ENCODE data around the gene ASB4.
"Not testable (repeated sequence)": the region's sequence is repeated elsewhere in the genome, so short reads cannot be mapped to it uniquely, and the experiment has no call there.

Gene ASB4

DNA sequence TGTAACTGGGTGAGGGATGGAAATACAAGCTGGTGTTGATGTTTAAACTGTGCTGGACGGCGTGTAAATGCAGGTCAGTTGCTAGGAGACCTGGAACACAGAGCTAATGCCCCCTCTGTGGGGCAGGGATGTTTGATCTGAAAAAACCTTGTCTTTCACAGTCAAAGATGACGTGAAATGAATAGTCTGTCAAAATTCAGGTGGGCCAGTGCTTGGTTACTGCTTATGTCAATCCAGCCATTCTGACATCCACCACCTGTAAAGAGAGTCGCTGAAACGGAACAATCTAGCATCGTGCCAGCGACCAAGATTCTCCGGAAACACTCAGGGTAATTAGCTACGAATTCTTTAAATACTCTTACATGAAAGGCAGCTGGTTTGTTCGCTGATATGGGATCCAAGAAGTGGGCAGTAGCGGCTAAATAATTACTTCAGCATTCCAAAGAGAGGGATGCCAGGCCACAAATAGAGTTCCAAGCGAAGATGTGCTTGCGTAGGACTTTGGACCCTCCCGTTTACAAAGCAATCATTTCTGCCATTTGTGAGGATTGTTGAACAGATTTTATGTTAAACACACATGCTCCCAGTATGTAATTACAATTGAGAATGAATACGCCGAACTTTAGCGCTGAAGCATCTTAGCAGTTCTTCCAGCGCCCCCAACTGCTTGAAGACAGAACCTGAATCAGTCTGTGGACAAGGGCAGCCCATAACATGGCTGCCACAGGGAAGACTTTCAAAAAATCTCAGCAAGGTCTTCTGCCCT lies 7.3 kb upstream of the ASB4 start:
- DNase-seq (ENCODE audit: low spot score), result no peak

DNA sequence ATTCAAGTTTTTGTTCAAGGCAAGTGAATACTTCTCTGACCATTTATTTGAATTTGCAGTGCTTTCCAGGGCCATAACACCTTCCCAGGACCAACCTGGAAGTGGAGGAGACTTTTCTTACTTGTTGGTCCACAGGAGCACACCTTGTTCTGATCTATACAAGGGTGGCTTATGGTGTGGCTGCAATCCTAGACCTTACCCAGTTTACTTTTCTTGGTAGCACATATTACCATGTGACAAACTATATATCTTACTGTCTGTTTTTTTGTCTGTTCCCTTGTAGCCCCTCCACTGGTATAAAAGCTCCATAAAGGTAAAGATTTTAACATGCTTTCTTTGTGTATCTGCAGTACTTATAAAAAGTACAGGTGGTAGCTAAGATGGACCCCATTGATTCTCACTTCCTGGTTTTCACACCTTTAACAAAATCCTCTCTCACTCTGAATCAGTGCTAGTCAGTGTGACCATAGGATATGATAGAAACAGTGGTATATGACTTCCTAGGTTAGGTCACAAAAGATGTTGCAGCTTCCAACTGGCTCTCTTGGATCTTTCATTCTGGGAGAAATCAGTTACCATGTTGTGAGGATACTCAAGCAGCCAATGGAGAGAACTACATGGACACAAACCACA lies 5.6 kb upstream of the ASB4 start:
- no peak for DNase-seq (ENCODE audit: low spot score)

DNA sequence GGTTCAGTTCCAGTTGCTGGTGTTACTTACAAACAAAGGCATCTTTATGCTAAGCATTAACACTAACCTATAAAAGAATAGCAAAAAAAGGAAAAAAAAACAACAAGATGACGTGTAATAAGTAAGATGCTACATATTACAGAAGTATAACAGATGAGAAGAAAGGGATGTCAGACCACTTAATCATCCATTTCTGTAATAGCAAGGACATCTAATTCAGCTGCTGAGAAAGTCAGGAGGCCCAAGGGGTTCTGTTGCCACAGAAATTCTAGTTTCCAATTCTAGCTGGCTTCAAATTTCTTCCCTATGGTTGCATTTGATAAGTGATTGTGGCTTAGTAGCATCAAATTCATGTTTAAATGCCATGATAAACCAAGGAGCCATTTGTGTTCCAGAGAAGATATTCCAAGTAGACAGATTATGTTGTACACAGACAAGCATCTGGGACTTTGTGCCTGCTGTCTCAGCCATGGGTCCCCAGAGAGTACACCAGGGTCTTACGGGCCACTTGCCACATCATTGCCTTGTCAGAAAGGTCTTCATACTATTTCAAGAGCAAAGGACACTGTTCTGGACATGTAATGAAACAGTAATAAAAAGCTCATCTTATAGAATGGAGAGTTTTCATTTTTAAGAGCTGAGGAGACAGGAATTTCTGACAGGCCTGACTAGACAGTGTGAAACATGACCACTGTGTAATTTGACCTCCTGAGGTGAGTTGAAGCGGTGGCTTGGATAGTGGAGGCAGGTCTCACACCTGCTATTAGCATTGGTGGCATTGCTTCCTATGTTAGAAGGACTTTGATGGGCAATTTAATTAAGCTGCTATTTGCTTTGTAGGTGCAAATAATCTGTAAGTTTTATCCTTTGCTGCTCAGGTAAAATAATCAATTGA lies 4.2 kb upstream of the ASB4 start:
- DNase-seq (ENCODE audit: low spot score), result no peak

DNA sequence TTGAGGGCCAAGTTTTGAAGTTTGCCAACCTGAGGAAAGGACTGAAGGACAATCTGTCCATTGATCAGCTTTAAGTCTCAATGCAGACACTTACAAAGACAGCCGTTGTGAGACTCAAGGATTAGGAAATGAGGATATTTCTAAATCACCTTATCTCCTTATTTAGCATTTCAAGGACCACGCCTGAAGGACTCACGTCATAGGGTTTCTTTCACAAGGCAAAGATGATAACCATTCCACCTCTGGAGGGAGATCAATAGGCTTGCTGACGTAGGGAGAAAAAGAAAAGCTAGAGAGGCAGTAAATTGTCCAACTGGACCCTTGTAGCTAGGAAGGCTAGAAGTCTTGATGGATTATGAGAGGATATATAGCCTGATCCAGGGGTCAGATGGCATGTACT lies 3.3 kb upstream of the ASB4 start:
- DNase-seq (ENCODE audit: low spot score), result no peak

DNA sequence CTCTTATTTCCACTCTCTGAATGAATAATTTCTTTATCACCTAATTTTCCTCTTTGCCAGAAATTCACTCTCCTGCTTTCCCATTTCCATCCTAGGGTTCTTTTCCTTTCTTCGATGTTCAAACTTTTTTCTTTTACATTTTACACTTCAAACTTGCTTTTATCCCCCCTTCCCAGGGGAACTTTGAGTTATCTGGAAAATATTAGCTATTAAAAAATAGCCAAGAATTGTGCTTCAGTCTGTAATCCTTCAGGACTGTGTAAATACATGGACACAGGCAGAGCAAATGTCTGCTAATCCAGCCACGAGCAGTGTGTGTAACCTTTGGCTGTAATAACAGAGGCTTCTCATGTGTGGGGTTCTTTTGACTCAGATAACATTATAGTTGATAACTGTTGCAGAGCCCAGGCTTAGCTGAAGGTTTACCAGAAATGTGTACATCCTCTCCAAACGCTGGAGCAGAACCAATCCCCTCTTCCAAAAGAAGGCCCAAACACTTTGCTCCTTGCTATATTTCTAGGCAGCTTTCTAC lies 4.6 kb downstream of the ASB4 start:
- no peak for DNase-seq (ENCODE audit: low spot score)

DNA sequence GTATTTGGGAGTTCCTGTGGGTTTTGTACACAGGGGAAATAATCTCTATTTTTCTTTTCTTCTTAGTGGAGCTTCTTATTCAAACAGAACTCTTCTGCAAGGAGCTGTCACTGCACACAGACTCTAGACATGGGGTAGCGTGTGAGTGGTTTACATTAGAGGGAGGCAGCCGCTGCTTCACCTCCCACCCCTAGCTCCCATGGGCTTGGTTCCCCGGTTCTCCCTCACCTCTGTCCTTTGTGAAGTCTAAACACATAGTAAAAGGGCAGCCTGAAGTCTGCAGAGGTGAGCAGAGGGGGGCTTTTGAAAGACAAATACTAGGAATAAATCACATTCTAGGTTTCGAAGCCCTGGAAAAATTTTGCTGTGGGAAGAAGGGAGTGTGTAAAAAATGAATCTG lies 5.5 kb downstream of the ASB4 start:
- no peak for DNase-seq (ENCODE audit: low spot score)

DNA sequence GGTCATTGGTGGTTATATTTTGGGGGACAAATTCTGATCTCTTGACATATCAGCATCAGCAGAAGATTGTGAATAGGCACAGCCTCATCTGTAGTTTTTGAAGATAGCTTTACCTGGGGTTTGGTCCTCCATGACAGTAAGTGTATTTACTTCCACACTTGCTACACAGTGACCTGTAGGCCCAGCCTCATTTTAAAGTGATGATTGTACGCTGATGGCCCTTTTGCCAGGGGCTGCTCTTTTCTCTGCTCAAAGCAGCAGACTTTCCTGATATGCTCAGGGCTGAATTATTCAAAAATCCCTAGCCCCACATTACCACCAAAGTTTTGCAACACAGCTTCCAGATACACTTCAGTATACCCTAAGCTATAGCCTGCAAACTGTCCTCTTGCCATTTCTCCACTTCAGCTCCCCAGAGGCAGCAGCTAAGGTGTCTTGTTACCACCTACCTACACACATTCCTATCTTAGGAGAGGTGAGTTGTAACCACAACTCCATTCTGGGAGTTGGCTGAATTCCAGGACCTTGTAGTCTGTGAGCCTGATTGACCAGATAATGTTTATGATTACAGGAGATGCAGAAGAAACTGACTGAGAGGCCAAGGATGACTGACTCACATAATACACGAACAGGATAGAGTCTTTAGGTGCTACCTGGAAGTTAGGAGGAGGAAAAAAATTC lies 6.0 kb downstream of the ASB4 start:
- no peak for DNase-seq (ENCODE audit: low spot score)

DNA sequence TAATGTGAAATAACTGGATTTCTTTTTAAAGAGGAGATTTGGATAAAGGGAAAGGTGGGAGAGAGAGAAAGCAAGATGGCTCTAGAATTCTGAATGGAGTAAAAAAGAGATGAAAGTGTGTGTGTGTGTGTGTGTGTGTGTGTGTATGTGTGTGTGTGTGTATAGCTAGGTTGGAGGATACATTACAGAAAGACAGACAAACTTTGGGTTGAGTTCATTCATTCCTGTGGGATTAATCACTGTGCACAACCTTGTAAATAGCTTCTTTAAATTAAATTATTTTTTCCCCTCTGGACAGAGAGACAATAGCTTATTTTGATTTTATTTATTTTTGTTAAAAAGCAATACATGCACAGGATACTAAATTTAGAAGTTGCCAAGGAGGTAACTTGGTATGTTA lies 7.5 kb downstream of the ASB4 start:
- no peak for DNase-seq (ENCODE audit: low spot score)

DNA sequence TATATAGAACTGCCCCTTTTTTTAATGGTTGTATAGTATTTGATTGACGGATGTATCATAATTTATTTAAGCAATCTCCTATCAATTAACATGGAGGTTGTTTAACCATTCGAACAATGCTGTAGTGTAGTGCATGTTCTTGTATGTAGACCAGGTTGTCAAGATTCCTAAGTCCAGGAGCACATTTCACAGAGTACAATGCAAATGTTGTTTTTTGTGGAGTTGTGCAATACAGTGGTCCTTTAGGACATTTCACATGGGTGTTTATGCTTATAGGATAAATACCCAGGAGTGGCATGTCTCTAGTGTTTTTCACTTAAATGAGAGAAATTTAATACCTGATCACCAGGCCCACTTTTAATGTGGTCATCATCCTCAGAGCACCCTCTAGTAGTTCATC lies 8.1 kb downstream of the ASB4 start:
- DNase-seq (ENCODE audit: low spot score), result no peak

DNA sequence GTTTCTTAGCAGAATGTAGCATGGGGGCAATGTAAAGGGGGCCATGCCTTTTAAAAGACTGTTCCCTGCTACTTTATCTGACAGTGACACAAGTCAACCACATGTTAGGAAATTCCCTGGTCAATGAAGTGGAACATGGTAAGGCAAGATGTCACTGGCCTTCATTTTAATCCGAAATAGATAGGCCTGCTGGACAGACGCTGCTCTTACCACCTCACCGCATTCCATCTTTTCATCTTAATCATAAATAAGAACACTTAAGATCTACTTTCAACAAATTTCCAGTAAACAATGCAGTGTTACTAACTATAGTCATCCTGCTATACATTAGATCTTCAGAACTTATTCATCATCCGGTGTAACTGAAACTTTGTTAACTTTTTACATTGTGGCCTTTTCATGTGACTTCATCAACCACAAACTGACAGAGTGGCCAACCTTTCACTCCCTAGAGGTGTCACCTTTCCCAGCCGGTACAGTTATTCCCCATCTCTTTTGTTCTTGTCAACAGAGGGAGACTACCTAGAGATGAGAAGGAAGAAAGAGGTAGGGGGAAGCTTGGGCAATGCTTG lies 15.6 kb downstream of the ASB4 start:
- no peak for DNase-seq (ENCODE audit: low spot score)

DNA sequence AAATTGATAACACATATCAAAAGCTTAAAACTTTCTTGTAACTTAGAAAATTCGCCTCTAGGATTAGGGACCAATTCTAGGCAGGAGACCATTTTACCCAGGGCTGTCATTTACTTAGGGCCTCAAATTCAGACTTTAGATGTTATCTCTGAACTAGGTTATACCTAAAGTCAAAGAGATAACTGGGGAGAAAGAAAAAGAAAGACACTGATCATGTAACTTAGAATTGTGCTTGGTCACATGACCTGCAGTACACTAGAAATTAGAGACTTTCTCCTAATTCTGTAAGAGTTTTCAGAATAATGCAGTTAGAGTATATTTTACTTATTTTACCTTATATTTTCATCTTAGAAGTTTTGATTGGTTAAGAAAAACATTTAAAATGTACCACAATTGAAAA lies 16.7 kb downstream of the ASB4 start:
- DNase-seq (ENCODE audit: low spot score), result no peak

DNA sequence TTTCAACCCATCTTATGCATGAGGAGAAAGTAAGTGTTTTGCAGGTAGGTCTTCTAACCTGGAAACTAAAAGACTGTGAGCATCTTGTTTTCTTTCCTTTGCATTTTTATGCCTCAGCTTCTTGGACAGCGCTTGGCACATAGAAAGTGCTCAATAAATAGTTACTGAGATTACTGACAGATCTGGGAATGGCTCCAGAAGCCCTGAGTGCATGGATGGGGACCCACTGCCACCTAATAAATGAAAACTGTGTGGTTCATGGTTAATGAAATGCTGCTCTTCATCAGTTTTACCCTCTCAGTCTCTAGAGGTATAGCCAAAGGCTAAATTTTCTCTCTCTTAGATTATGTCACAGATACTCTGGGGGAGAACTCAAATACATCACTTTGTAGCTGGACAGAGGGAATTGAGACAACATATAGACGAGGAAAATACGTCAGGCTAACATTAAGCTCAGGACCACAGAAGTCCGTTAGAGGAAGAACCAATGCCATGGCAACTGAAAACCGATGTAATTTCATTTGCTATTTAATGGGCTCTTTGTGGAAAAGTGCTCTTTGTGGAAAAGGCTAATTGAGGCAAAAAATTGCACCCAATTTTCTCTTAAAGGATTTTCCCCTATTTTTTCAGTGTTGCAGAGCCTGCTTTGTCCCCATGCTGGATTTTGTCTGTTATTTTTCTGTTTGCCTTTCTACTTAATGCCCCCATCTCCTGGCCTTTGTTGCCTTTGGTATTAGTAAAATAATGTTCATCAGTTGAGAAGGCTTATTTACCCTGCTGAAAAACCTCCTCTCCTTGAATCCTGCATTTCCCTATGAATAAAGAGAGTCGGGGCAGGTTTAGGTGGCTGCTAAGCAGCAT lies 17.8 kb downstream of the ASB4 start:
- no peak for DNase-seq (ENCODE audit: low spot score)

DNA sequence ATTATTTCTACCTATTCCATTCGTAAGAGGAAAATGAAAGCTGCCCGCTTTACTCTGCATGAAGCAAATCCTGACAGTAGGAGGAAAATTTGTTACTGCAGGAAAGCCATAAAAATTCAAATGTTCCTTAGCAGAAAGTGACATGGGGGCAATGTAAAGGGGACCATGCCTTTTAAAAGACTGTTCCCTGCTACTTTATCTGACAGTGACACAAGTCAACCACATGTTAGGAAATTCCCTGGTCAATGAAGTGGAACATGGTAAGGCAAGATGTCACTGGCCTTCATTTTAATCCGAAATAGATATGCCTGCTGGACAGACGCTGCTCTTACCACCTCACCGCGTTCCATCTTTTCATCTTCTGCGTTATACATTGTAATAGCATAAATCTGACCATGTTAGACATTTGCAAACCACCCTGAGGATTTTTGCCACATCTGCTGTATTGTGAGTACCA lies 18.4 kb downstream of the ASB4 start:
- DNase-seq (ENCODE audit: low spot score), result not testable (repeated sequence)

DNA sequence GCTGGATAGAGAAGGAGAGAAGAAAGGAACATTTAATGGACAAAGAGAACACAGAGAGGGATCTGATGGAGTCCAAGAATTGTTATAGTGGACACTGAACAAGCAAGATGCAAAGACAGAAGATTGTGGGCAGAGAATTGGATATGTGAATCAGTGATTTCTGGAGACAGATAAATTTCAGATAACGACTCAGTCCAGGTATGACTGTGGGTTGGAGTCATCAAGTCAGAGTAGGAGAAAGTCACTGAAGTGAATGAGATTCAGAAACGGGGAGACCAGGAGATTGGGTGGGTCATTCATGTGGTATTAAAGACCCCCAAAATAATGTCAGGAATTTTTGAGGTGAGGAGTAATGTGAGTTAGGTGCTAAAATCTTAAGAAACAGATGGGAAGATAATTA lies 23.0 kb downstream of the ASB4 start:
- no peak for DNase-seq (ENCODE audit: low spot score)

DNA sequence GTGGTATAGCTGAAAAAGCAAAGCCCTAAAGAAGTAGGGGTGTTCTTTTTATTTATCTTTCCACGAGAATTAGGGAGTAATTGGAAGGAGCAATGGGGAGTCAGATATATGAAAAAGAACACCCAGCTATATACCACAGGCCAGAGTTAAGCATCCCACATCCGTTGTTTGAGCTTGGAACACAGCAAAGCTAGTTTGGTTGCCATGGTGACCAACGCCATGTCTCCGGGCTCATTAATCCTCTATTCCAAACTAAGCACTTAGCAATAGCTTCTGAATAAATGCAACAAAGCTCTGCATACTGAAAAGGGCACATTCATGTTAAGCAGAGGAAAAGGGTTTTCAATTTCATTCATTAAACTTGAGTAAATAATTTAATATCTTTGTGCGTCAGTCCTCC lies 23.5 kb downstream of the ASB4 start:
- DNase-seq (ENCODE audit: low spot score), result peak; percentile 79

DNA sequence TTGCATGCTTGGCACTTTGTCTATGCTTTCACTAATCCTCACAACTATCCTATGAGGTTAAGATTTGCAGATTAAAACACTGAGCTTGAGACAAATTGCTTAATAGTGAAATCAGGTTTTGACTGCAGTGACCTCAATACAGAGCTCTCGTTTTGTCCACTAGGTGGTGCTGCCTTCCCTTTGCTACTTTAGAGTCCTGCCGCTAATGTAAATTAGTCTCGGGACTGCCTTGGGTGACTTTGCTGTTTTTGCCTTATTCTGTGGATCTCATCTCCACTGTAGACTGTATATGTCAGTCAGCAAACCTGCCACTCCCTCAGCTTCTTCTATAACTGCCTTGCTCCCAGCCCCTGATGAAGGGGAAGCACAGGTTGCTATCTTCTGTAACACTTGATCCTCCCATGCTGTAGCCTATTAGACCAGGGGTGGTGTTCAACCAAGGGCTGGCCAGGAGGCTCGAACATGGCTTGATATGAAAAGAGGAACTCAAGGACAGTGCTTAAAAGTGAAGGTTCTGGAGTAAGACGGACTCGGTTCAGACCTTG lies 26.0 kb downstream of the ASB4 start:
- peak; percentile 57 for DNase-seq (ENCODE audit: low spot score)

DNA sequence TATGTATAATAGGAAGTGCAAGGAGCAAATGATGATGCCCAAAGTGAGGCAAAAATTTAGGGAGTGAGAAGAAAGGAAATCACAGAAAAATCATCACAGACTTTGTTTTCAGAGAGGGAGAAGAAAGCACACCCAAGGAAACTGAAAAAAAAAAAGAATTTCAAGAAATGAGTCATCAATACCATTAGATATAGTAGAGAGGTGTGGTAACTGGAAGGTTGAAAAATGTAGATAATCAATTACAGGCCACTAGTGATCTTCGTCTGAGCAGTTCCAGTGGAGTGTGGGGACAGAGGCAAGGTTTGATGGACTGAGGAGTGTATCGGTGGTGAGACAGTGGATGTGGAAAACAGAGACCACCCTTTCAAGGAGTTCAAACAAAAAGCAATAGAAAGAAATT lies 31.7 kb downstream of the ASB4 start:
- DNase-seq (ENCODE audit: low spot score), result no peak

DNA sequence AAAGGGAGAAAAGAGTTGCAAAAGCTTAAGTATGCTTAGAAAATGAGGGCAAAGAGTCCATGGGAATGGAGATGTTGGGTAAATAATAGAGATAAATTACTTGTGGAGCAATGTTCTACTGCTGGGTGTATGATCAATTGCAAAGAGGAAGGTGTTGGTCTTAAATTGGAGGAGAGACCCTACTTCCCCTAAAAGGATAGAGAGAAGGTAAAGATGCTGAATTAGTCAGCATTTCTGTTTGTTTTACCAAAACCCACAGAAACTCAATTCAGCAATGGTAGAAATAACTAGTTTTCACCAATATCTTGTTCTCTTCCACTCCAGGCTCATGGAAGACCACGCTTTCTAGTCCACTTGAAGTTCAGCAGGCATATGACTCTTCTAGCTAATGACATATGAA lies 32.1 kb downstream of the ASB4 start:
- DNase-seq (ENCODE audit: low spot score), result no peak

DNA sequence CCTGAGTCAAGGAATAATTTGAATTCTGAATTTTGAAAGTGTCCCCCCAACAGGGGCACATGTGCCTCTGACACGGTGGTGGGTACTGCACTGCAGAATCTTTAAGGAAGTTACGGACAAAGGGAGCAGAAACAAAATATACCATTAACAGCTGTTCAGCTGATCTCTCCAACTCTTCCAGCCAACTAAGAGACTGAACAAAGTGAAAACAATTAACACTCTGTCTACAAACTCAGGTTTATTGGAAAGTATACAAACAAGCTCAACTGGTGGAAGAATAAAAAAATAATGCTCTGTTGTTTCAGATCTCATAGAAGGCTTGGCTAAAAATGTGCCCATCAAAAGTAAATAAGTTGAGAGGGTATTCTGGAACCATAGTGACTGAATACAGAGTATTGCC lies 34.4 kb downstream of the ASB4 start:
- DNase-seq (ENCODE audit: low spot score), result no peak

DNA sequence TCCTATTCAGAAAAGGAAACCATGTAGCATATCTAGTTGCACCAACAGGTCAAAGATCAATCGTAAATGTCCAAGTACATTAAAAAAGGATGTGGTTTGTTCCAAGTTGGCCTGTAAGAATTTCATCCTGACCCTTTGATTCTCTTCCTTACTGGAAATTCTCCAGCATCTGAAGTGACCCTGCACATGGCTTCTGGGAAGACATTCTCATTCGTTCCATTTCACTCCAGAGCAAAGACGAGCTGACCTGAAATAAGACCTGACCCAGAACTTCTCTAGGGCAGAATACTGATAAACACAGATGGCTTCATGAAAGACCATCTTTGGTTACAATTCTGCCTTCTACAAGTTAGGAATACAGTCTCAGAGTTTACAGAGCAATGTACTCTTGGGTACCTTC lies 39.8 kb downstream of the ASB4 start:
- DNase-seq (ENCODE audit: low spot score), result no peak

All from ecto neural progenitor cell (in vitro differentiated cells).